Activated CD4-positive, alpha-beta T cell treated with anti-CD3 and anti-CD28 coated beads for 1 hour (primary cell): ENCODE measurements around the gene GBP7.

Experiments
- DNase-seq: peaks from one replicate; pipeline ENCODE4 v3.0.0-alpha.2; 2020

The GBP7 gene

DNA sequence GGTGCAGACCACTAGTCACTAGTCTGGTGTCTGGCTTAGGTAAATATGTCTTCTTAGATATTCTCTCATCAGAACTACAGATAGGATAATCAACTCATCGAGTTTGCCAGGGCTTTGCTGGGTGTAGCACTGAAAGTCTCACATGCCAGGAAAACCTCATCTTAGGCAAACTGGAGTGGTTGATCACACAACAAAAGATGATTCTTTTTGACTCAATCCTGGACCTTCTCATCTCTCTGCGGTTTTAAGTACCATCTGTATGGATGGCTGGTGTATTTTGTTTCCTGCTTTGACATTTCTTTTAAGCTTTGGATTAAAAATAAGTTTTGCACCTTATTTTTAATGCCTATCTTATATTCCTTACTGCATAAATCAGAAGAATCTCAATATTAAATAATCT, 61.1 kb downstream of the GBP7 start:
- DNase-seq: no peak

DNA sequence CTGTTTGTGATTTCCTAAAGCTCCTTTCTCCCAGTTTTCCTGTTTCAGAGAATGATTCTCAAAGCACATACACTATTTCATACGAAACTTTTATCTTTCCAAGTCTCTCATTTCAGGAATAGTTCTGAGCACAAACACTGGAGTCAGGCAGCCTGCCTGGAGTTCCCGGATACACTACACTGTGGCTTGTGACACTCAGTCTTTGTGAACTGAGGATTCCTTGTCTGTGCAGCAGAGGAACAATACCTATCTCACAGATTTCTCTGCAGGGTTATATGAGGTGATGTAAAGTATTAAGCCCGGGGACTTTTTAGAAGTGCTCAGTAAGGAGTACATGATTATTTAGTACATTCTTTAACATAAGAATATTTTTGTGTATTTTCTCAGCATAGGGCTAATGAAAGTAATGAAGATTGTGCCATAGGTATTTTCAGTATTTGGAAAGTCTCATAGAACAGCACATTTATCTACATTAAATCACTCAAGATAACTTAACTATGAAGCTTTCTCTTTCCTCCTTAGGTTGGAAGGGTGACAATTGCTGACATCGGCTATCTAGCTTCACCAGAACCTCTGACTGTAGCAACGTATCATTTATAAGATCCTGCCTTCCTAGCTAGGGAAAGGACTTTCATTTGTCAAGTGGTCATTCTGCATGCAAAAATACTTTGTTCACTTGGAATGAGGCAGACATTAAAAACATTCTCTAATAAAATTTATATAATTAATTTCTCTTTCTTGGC, 62.8 kb downstream of the GBP7 start:
- no peak for DNase-seq

DNA sequence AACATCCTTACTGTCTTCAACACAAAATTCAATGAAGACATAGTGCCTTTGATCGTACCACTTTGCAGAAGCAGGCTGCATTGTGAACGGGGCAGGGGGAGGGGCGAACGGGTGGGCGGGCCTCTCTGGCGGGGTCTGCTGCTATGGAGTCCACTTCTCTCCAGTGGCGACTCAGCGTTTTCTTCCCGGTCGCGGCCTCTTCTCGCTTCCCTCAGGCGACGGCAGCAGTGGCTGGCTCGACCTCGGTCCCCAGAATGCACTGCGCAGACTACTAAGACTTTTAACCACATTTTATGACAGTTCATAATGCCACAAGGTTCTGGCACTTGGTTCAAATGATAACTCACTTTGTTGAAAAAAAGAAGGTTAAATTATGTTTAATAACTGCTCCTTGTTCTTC, 71.1 kb downstream of the GBP7 start:
- DNase-seq: no peak

DNA sequence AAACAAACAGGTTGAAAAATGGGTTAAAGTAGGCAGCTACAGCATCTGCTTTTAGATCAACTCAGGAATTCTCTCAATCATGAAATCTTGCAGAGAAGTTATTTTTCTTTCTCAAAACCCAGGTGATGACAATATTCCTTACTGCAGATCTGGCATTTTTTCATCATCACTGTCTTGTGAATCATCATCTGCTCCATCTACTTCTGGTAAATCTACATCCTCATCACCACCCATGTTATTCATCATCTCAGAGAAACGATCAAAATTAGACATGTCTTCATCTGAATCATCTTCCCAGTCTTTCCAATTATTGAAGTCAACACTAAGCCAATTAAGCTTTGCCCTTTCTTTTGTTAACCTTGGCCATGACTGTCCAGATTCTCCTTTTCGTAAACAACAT, 71.7 kb downstream of the GBP7 start:
- no peak for DNase-seq

DNA sequence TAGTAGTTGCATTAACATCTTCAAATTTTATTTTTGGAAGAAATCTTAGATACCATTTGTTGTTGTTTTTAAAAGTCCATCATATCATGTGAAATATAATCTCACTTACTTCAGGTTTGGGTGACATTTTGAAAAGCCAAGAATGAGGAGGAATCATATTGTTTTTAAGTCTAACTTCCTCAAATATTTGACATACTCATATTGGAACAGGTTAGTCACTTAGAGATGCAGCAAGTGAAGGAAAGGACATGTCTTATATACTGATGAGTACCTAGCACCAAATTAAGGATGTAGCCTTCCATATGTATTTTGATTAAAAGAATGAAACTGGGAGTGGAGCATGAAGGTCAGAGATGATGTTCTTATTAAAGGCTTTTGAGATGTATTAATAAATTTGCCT, 73.8 kb downstream of the GBP7 start:
- no peak for DNase-seq

DNA sequence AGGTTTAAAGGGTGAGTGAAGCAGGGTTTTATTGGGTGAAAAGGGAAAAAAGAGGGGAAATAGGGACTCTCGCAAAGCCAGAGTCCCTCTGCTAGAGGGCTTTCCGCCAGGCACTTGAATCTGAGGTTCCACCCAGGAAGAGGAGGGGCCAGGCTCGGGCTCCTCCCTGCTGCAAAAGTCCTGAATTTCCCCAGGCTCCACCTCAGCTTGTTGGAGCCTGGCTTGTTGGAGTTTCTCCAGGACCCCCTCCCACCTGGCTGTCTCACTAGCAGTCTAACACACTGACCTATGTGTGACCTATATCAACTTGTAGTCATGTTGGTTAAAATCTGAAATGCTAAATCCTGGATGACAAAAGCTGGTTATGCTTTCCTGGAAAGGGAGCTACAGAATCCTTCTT, 75.4 kb downstream of the GBP7 start:
- DNase-seq: no peak

DNA sequence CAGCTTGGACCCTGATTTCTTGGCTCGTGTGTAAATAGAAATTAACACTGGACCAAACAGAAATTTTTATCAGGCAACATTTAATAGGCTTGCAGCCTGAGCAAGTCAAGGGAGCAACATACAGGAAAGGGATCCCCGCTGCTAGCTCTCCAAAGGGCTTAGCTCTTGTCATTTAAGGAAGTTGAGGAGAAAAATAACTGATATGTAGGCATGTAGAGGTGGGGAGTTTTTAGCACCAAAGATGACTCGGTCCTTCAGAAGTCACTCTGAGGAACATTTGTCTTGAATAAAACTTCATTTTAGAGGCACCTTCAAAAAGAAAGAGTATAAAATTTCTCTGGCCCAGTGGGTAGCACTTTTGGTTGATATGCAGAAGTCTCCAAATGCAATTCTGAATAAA, 76.9 kb downstream of the GBP7 start:
- no peak for DNase-seq

DNA sequence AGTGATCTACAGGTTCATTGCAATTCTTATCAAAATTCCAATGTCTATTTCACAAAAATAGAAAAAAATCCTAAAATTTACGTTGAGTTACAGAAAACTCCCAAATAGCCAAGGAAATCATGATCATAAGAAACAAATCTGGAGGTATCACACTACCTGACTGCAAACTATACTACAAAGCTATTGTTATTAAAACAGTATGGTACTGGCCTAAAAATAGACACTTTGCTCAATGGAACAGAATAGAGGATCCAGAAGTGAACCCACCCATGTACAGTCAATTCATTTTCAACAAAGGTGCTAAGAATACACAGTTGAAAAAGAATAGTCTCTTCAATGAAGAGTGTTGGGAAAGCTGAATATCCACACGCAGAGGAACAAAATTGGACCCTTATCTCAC, 80.1 kb downstream of the GBP7 start:
- no peak for DNase-seq

DNA sequence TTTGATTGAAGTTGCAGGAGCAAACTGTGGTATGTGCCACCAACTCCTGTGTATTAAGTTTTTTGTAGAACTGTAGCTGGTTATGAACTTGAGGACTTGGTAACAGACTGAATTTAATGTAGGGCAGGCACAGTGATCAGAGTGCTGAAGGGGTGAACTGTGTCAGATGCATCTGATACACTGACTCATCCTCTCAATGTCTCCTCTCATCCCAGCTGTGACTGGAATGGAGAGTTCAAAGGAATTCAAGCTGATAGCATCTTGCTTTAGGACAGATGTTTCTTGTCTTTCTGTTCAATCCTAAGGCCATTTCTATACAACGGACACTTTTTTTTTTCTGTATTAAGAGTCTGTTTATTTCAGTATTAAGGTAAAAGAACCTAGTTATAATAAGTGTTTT, 85.8 kb downstream of the GBP7 start:
- no peak for DNase-seq

DNA sequence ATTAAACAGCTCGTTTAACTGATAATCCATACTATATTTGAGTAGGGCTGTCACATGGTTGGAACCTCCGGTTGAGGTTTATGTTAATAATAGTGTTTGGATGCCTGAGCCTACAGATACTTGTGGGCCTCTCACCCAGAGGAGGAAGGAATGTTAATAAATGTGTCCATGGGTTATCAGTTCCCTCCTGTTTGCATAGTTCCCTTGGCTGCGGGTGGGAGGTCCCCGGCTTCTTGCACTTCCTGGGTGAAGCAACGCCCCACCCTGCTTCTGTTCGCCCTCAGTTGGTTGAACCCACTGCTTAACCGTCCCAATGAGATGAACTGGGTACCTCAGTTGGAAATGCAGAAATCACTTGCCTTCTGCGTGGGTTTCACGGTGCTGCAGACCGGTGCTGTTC, 87.2 kb downstream of the GBP7 start:
- no peak for DNase-seq

DNA sequence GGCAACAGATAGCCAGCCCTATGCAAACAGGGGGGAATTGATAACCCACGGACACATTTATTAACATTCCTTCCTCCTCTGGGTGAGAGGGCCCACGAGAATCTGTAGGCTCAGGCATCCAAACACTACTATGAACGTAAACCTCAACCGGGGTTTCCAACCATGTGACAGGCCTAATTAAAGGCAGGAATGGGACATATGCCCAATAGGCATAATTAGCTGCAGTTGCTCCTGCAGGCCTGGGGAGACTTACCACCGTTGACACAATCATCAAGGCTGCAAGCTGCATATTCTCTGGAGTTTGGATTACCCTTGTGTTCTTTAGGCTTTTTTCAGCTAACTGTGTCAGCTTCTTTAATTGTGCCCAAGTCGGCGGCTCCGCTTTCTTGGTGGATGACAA, 88.6 kb downstream of the GBP7 start:
- no peak for DNase-seq

DNA sequence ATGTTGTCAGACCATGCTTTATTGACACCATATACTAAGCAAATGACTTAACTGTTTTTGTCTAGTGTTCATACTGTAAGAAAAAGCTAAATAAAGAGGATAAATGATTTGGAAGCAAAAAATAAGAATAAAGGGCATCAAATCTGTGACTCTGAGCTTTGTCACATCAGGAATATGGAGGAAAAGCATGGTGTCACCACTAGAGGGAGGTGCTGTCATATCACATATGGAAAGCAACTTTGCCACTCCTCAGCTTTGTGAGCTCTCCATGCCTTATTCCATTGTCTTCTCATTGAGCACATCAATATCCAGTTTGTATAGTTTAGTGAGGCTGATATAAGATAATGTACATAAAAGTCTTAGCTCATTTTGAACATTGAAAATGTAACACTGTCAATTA, 90.0 kb downstream of the GBP7 start:
- no peak for DNase-seq
